Stimulated activated CD4-positive, alpha-beta T cell treated with anti-CD3 and anti-CD28 coated beads, Interleukin-4, amount 100 ng/mL, for 1 hour (primary cell): ENCODE data around the gene KIF7.
"Not testable (repeated sequence)": the region's sequence is repeated elsewhere in the genome, so short reads cannot be mapped to it uniquely, and the experiment has no call there.

Experiments
- DNase-seq: peaks from one replicate; pipeline ENCODE4 v3.0.0-alpha.2; 2020

The KIF7 gene

DNA sequence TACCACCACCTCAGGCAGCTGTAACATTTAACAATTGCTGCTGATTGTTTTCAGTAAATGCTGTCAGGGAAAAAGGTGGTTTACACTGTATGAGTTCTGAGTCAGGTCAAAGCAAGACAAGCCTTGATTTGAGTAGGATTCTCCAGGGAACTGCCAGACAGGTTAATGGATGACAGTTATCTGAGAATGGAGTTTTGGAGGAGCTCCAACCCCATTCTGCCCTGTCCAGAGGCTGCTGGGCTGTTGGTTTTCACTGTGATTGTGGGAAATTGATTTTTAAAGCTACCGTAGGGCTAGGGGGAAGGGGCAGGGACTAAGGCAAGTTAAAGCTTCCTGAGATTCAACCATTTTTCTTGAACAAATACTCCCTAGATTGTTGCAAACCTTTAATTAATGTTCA is 40.1 kb downstream of the KIF7 start:
- no peak for DNase-seq

DNA sequence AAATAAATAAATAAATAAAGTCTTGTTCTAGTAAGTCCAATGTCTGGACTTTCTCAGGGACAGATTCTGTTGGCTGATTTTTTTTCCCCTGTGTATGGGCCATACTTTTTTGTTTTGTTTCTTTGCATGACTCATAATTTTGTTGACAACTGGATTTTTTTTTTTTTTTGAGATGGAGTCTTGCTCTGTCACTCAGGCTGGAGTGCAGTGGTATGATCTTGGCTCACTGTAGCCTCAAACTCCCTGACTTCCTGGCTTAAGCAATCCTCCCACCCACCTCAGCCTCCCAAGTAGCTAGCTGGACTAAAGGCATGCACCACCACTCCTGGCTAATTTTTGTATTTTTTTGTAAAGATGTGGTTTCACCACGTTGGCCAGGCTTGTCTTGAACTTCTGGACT is 41.1 kb downstream of the KIF7 start:
- DNase-seq, result no peak

DNA sequence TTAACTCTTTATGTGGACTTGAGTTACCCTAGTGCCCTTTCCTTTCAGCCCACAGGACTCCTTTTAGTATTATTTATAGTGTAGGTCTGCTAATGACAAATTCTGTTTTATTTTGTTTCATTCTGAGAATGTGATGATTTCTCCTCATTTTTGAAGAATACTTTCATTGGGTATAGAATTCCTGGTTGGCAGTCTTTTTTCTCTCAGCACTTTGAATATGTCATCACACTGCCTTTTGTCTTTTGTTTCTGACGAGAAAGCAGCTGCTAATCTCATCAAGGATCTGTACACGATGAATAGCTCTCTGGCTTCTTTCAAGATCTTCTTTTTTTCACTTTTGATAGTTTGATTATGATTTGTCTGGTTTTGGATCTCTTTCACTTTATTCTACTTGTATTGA is 42.2 kb downstream of the KIF7 start:
- no peak for DNase-seq

DNA sequence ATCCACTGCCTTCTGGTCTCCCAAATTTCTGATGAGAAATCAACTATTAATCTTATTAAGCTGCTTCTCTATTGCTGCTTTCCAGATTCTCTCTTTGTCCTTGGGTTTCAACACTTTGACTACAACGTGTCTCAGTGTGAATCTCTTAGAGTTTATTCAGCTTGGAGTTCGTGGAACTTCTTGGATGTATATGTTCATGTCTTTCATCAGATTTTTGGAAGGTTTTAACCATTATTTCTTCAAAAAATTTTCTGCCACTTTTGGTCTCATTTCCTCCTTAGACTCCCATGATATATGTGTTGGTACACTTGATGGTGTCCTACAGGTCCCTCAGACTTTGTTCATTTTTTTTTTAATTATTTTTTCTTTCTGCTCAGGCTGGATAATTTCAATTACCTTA is 44.0 kb downstream of the KIF7 start:
- no peak for DNase-seq

DNA sequence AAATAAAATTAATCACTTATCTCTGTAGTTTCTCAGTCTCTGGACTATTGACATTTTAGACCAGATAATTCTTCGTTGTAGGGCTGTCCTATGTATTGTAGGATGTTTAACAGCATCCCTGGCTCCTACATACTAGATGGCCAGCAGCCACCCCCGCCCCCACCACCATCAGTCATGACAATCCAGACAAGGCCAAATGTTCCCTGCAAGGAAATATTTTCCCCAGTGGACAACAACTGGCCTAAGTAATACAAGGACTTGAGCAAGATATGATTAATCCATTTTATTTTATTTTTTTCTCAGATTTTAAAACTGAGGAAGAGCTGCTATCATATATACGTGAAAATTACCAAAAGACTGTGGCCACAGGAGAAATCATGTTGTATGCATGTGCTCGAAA is 56.2 kb downstream of the KIF7 start:
- no peak for DNase-seq

DNA sequence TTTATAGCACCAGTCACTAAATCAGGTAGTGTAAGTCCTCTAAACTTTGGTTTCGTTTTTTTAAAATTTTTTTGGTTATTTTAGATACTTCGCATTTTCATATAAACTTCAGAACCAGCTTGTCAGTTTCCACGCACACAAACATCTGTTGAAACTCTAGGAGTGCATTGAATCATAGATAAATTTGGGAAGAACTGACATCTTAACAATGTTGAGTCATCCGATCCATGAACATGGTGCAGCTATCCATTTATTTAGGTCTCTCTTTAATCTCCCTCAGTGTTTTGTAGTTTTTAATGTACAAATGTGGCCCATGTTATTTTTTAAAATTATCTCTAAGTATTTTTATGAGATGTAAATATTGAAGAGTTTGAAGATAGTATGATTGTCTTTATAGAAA is 62.2 kb downstream of the KIF7 start:
- DNase-seq, result no peak

DNA sequence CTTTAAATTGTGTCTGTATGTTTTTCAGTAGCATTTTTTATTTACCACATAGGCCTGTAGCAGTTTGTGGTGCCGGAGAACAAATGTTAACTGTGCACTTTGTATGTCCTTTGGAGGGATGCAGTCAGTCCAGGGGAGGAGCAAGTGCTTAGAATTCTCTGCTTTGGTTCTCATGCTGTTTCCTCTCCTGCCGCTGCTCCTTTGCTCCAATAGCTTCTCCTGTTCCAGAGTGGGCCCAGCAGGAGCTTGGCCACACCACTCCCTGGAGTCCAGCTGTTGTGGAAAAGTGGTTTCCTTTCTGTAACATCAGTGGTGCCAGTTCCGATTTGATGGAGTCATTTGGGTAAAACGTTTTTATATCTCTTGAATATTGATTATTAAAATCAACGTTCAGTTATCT is 63.4 kb downstream of the KIF7 start:
- no peak for DNase-seq

DNA sequence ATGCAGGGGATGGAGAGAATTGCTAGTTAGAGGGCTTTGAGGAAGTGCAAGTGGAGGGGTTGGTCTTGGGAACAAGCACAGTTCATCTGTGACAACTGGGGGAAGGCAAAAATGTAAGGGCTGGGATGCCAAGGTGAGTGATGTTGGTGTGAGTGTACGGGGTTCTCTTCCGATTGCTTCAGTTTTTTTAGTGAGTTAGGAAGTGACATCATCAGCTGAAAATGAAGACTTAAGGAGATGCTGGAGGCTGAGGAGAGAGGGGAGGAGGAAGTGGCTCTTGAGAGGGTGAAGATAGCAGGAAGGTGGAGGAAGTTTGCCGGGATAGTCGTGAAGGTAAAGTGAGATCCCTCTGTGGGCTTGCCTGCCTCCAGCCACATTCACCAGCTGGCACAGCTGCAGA is 67.3 kb downstream of the KIF7 start:
- no peak for DNase-seq

DNA sequence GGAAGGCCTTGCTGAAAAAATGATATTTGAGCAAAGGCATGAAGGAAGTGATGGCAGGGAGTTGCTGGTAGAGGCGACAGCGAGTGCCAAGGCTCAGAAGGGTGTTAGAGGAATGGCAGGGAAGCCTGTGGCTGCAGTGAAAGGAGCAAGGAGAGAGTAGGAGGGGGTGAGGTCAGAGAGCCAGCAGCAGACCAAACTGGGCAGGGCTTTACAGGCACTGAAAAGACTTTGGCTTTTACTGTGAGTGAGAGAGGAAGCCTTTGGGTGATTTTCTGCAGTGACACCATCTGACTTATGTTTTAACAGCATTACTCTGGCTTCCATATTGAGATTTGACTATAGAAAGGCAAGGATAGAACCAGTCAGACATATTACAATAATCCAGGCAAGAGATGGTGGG is 68.6 kb downstream of the KIF7 start:
- DNase-seq, result no peak

DNA sequence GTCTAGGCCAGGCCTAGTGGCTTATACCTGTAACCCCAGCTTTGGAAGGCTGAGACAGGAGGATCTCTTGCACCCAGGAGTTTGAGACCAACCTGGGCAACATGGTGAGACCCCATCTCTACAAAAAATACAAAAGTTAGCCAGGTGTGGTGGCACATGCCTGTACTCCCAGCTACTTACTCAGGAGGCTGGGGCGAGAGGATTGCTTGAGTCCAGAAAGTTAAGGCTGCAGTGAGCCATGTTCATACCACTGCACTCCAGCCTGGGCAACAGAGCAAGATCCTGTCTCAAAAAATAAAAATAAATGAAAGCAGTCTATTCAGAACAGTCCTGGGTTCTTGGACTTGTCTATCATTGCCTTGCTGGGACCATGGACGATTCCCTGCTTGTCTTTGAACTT is 74.5 kb downstream of the KIF7 start:
- not testable (repeated sequence) for DNase-seq

DNA sequence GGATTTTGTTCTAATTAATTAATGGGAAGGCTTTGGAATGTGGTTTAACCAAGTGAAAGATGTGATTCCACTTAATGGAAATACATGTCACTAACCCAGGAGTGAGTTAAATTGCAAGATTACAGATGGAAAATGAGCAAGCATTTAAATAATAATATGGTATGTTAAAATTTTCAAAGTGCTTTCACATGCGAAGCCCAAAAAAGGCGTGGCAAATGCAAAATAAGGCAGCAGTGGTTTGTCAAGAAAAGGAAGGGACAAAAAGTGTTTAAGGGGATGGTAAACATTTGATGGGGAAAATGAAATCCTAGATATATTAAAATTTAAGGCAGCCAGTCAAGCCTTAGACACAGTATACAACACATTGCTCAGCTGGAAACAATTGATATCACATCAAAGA is 77.1 kb downstream of the KIF7 start:
- DNase-seq, result no peak
